ENCODE measurements around the gene SYNPO.

SYNPO gene

DNA sequence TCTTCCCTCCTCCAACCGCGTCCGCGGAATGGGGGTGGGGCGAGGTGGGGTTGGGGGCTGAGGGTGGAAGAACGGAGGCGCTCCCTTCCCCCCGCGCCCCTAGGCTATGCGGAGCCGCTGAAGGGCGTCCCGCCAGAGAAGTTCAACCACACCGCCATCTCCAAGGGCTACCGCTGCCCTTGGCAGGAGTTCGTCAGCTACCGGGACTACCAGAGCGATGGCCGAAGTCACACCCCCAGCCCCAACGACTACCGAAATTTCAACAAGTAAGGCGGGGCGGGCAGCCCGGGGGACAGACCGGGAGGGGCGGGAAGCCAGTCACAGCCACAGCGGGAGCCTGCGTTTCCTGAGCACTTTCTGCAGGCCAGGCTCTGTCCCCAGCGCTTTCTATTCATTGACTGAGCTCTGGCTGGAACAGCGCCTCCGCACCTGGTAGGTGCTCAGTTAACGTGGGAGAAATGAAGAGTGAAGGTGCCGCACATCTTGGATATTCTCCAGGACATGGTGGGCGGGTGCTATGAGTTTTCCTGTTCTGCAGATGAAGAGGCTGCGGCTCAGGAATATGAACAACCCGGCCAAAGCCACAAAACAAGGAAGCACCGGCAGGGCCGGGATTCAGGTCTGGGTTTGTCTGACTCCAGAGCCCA, 31.9 kb downstream of the SYNPO start:
- Histone ChIP-seq H3K9me3 (ENCODE audit: control insufficient read depth, low read length) (no peaks in the 10 kb centered on the region), H3K4me3 (ENCODE audit: low read length) (peak overlapping the region; percentile 36), H3K27me3 (ENCODE audit: control insufficient read depth, insufficient read depth, low read length) (peaks cover 32% of the 10 kb centered on the region), H3K4me1 (ENCODE audit: control insufficient read depth, insufficient read depth, low read length) (peaks cover 12% of the 10 kb centered on the region), H3K9ac (ENCODE audit: low read length) (peak overlapping the region; percentile 47), H3K36me3 (ENCODE audit: control insufficient read depth, insufficient read depth, low read length) (no peaks in the 10 kb centered on the region)

GRCh38 chr5:150672884-150673275, 32.4 kb downstream of the SYNPO start:
- Histone ChIP-seq H3K9me3 (ENCODE audit: control insufficient read depth, low read length) (no peaks in the 10 kb centered on the region), H3K36me3 (ENCODE audit: control insufficient read depth, insufficient read depth, low read length) (no peaks in the 10 kb centered on the region), H3K27me3 (ENCODE audit: control insufficient read depth, insufficient read depth, low read length) (peaks cover 30% of the 10 kb centered on the region), H3K4me1 (ENCODE audit: control insufficient read depth, insufficient read depth, low read length) (peaks cover 12% of the 10 kb centered on the region), H3K9ac (ENCODE audit: low read length) (no peak overlapping the region), H3K4me3 (ENCODE audit: low read length) (no peak overlapping the region)

DNA sequence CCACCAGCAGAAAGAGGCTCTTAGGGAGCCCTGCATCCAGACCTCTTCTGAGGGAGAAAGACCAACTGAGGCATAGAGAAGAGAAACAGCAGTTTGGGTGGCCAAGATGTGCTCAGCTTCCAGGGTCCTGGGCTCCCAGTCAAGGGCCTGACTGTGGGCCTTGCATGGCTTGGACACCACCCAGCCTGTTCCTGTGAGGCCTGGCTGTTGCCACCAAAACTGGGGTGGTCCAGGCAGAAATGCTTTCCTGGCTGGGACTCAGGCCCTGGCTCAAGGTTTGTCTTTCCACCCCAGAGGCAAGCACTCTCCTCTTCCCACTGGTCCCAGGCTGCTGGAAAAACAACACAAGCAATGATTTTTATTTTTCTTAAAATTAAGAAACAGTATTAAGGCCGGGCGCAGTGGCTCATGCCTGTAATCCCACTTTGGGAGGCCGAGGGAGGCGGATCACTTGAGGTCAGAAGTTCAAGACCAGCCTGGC, 33.9 kb downstream of the SYNPO start:
- Histone ChIP-seq H3K27me3 (ENCODE audit: control insufficient read depth, insufficient read depth, low read length) (peaks cover 30% of the 10 kb centered on the region), H3K9ac (ENCODE audit: low read length) (no peak overlapping the region), H3K4me1 (ENCODE audit: control insufficient read depth, insufficient read depth, low read length) (peaks cover 12% of the 10 kb centered on the region), H3K9me3 (ENCODE audit: control insufficient read depth, low read length) (no peaks in the 10 kb centered on the region), H3K4me3 (ENCODE audit: low read length) (no peak overlapping the region), H3K36me3 (ENCODE audit: control insufficient read depth, insufficient read depth, low read length) (no peaks in the 10 kb centered on the region)

DNA sequence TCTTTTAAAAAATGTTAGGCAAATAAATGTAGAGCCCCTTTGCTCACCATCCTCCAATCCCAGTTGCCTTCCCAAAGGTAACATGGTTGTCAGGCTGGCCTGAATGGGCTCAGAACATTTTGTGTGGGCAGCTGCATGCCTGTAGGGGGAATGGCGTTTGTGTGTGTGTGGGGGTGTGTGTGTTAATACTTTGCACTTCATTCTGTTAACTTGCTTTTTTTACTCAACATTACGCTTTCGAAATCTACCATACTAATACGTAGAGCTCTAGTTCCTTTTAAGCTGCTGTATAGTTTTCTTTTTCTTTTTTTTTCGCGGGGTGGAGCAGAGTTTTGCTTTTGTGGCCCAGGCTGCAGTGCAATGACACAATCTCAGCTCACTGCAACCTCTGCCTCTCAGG, 34.6 kb downstream of the SYNPO start:
- peaks cover 12% of the 10 kb centered on the region for H3K4me1 ChIP-seq (ENCODE audit: control insufficient read depth, insufficient read depth, low read length)
- H3K9ac ChIP-seq (ENCODE audit: low read length) = no peak overlapping the region
- no peaks in the 10 kb centered on the region for H3K9me3 ChIP-seq (ENCODE audit: control insufficient read depth, low read length)
- no peak overlapping the region for H3K4me3 ChIP-seq (ENCODE audit: low read length)
- no peaks in the 10 kb centered on the region for H3K36me3 ChIP-seq (ENCODE audit: control insufficient read depth, insufficient read depth, low read length)
- peaks cover 29% of the 10 kb centered on the region for H3K27me3 ChIP-seq (ENCODE audit: control insufficient read depth, insufficient read depth, low read length)

- H3K9ac ChIP-seq (ENCODE audit: low read length) = no peak overlapping the region
- peaks cover 12% of the 10 kb centered on the region for H3K4me1 ChIP-seq (ENCODE audit: control insufficient read depth, insufficient read depth, low read length)
- no peaks in the 10 kb centered on the region for H3K9me3 ChIP-seq (ENCODE audit: control insufficient read depth, low read length)
- no peaks in the 10 kb centered on the region for H3K36me3 ChIP-seq (ENCODE audit: control insufficient read depth, insufficient read depth, low read length)
- peaks cover 15% of the 10 kb centered on the region for H3K27me3 ChIP-seq (ENCODE audit: control insufficient read depth, insufficient read depth, low read length)
- no peak overlapping the region for H3K4me3 ChIP-seq (ENCODE audit: low read length)
Observed at GRCh38 chr5:150676578-150676977, 36.1 kb downstream of the SYNPO start.

- Histone ChIP-seq H3K9me3 (ENCODE audit: control insufficient read depth, low read length) (no peaks in the 10 kb centered on the region), H3K9ac (ENCODE audit: low read length) (no peak overlapping the region)
Observed at GRCh38 chr5:150689120-150689519, 48.7 kb downstream of the SYNPO start.

DNA sequence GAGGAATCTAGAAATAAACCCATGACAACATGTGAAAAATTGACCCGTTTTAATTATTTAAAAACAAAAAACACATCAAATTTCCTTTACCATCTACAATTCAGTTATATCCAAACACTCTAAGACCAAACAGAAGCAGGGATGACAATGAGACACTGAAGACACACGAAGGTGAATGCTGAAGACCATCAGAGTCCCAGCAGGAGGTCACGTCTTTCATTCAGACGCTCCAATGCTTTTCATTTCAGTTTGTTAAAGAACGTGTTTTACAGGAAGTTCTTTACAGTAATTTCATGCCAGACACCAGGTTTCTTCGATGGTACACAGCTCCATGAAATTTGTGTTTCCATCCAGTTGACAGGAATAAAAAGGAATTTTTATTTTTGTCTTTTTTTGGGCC, 50.3 kb downstream of the SYNPO start:
- H3K27me3 ChIP-seq (ENCODE audit: control insufficient read depth, insufficient read depth, low read length) = no peaks in the 10 kb centered on the region
- no peaks in the 10 kb centered on the region for H3K4me1 ChIP-seq (ENCODE audit: control insufficient read depth, insufficient read depth, low read length)
- H3K9ac ChIP-seq (ENCODE audit: low read length) = no peak overlapping the region
- H3K4me3 ChIP-seq (ENCODE audit: low read length) = no peak overlapping the region
- H3K9me3 ChIP-seq (ENCODE audit: control insufficient read depth, low read length) = no peaks in the 10 kb centered on the region
- peaks cover 26% of the 10 kb centered on the region for H3K36me3 ChIP-seq (ENCODE audit: control insufficient read depth, insufficient read depth, low read length)

More at GRCh38 chr5:150689120-150689519, 48.7 kb downstream of the SYNPO start:
- Histone ChIP-seq H3K4me1 (ENCODE audit: control insufficient read depth, insufficient read depth, low read length) (no peaks in the 10 kb centered on the region), H3K4me3 (ENCODE audit: low read length) (no peak overlapping the region), H3K27me3 (ENCODE audit: control insufficient read depth, insufficient read depth, low read length) (no peaks in the 10 kb centered on the region), H3K36me3 (ENCODE audit: control insufficient read depth, insufficient read depth, low read length) (peaks cover 16% of the 10 kb centered on the region)

- H3K4me1 ChIP-seq (ENCODE audit: control insufficient read depth, insufficient read depth, low read length) = no peaks in the 10 kb centered on the region
- no peaks in the 10 kb centered on the region for H3K9me3 ChIP-seq (ENCODE audit: control insufficient read depth, low read length)
- H3K9ac ChIP-seq (ENCODE audit: low read length) = no peak overlapping the region
- H3K4me3 ChIP-seq (ENCODE audit: low read length) = no peak overlapping the region
- H3K36me3 ChIP-seq (ENCODE audit: control insufficient read depth, insufficient read depth, low read length) = peaks cover 29% of the 10 kb centered on the region
- no peaks in the 10 kb centered on the region for H3K27me3 ChIP-seq (ENCODE audit: control insufficient read depth, insufficient read depth, low read length)
Observed at GRCh38 chr5:150692276-150692675, 51.8 kb downstream of the SYNPO start.

- Histone ChIP-seq H3K9ac (ENCODE audit: low read length) (no peak overlapping the region), H3K27me3 (ENCODE audit: control insufficient read depth, insufficient read depth, low read length) (no peaks in the 10 kb centered on the region), H3K4me3 (ENCODE audit: low read length) (no peak overlapping the region), H3K9me3 (ENCODE audit: control insufficient read depth, low read length) (no peaks in the 10 kb centered on the region), H3K4me1 (ENCODE audit: control insufficient read depth, insufficient read depth, low read length) (peaks cover 4% of the 10 kb centered on the region), H3K36me3 (ENCODE audit: control insufficient read depth, insufficient read depth, low read length) (peaks cover 29% of the 10 kb centered on the region)
Observed at GRCh38 chr5:150694612-150695011, 54.2 kb downstream of the SYNPO start.

DNA sequence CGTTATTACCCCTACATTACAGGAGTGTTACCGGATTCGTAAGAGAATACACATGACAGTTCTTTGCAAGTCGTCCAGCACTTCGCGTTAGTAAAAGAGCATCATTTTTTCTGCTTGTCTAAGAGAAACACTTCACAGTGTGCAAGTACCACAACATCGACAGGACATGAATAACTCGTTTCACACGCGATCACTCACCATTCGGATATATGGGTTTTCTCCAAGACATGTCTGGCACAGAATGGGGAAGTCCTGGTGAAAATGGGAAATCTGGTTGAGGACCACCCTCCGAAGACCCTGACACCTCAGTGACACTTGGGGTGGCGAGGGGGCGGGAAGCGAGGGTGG, 59.8 kb downstream of the SYNPO start:
- Histone ChIP-seq H3K27me3 (ENCODE audit: control insufficient read depth, insufficient read depth, low read length) (no peaks in the 10 kb centered on the region), H3K36me3 (ENCODE audit: control insufficient read depth, insufficient read depth, low read length) (peaks cover 3% of the 10 kb centered on the region), H3K9ac (ENCODE audit: low read length) (peak overlapping the region; percentile 98), H3K9me3 (ENCODE audit: control insufficient read depth, low read length) (no peaks in the 10 kb centered on the region), H3K4me3 (ENCODE audit: low read length) (peak overlapping the region; percentile 98), H3K4me1 (ENCODE audit: control insufficient read depth, insufficient read depth, low read length) (peaks cover 6% of the 10 kb centered on the region)

- Histone ChIP-seq H3K9me3 (ENCODE audit: control insufficient read depth, low read length) (no peaks in the 10 kb centered on the region), H3K9ac (ENCODE audit: low read length) (peak within 1 kb of the TSS; percentile 98), H3K4me1 (ENCODE audit: control insufficient read depth, insufficient read depth, low read length) (peaks cover 6% of the 10 kb centered on the region), H3K4me3 (ENCODE audit: low read length) (peak within 1 kb of the TSS; percentile 98), H3K36me3 (ENCODE audit: control insufficient read depth, insufficient read depth, low read length) (peaks cover 3% of the 10 kb centered on the region), H3K27me3 (ENCODE audit: control insufficient read depth, insufficient read depth, low read length) (no peaks in the 10 kb centered on the region)
Observed at GRCh38 chr5:150700594-150701377, 60.3 kb downstream of the SYNPO start, which contains the start of gene RBM22. Gene RBM22, minus strand, starts transcription at chr5:150701062. Its CDS starts 77 bp downstream, at chr5:150700985.

DNA sequence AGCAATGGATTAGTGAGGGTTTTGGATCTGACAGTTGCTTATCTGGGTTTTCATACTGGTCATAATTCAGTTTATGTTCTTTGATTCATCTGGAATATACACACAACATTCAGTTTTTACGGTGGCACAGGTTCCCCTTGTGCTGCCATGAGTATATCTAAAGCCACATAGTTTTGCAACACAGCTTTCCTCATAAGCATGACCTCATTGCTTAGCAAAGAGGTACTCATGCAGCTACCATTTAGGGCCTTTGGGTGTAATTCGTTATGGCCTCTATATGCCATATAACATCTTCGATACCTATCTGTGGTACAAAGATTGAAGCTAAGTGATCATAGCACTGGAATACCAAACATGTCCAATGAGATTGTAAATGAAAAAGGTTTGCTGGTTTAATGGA, 63.3 kb downstream of the SYNPO start:
- peaks cover 6% of the 10 kb centered on the region for H3K4me1 ChIP-seq (ENCODE audit: control insufficient read depth, insufficient read depth, low read length)
- H3K27me3 ChIP-seq (ENCODE audit: control insufficient read depth, insufficient read depth, low read length) = no peaks in the 10 kb centered on the region
- H3K9me3 ChIP-seq (ENCODE audit: control insufficient read depth, low read length) = no peaks in the 10 kb centered on the region
- H3K36me3 ChIP-seq (ENCODE audit: control insufficient read depth, insufficient read depth, low read length) = no peaks in the 10 kb centered on the region
- no peak overlapping the region for H3K4me3 ChIP-seq (ENCODE audit: low read length)
- H3K9ac ChIP-seq (ENCODE audit: low read length) = no peak overlapping the region

All from mucosa of stomach (tissue), 1 donor.